ENCODE data around the gene SNRPD1. TPM values are rescaled to one million over a fixed set of nuclear protein-coding genes. Genes with fewer than 3 reads are reported as not detected.
"Not testable (repeated sequence)": the region's sequence is repeated elsewhere in the genome, so short reads cannot be mapped to it uniquely, and the experiment has no call there.

The SNRPD1 gene
- 71.4 and 79.4 TPM in 2 replicates for total RNA-seq (2014; rRNA removed; shearing (Covaris generic))
- 11.7 and 25.3 TPM in 2 replicates for polyA plus RNA-seq (2014; cell fraction: nucleus; rRNA removed)

DNA sequence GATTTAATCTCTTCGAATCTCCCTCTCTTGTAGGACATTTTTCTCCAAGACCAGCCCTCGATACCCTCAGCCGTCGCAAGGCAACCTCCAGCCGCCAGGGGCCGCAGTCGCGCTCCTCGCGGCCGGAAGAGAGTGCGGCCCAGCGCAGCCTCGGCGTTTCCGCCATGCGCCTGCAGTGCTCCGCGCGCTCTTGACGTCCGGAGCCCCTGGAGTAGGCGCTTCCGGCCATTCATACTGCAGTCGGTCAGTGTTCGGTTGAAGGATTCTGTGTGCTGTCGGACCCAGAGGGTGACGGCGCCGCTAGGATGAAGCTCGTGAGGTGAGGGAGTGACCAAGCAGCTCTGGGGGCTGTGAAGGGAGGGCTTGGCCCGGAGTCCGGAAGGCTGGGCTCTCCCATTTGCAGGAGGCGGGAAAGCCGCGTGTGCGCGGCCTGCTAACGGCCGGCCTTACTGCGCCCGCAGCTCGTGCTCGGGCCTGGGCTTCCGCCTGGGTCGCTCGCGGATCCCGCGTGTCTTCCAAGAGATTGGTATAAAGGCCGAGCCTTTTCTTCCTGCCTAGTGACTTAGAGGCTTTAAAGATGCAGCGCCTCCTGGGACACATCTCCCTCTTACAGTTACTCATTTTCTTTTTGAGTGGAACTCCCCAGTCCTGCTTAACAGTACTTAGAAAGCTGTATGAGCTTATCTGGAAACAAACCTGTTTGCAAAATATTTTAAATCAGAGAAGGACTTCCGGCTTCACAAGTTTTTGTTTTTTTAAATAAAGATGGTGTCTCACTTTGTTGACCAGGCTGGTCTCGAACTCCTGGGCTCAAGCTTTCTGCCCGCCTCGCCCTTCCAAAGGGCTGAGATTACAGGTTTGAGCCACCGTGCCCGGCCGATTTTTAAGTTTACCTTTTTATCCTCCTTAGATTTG lies at the start of gene SNRPD1:
Gene SNRPD1, plus strand, starts transcription at position 190 of the 915 bp plus-strand sequence. Its CDS starts 116 bp downstream, at position 306.
- peak; percentile 79 for DNase-seq (ENCODE audit: extremely low read depth, low read depth)

DNA sequence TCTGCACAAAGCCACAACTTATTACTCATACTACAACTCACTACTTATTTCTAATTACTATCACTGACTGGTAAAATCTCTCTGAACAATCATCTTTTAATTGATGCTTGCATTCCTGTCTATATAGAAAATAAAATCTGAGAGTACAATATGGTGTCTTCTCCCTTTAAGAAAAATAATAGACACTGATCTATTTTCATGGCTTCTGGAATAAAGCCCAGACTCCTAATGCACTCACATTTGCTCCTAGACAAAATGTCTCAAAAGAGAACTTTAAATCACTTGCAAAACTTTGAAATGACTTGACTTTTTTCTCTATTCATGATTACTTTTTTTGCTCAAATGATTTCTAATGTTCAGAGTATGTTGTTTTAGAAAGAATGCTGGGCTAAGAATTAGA lies 40.3 kb upstream of the SNRPD1 start:
- no peak for DNase-seq (ENCODE audit: extremely low read depth, low read depth)

DNA sequence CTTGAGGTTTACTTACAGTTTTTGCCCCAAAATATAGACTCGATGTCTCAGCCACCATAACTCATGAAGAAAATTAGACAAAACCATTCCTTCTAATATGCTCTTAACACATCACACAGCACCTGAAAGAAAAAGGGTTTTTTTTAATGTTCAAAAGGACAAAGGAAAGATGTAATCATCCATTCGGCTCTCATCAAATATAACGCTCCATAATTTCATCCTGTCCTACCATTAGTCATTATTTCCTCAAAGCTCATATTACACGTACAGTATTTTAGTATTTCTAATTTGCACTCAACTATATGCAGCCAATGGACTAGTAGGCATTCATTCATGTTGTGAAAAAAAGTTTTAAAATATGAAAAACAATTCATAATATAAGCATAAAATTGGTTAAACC lies 36.5 kb upstream of the SNRPD1 start:
- DNase-seq (ENCODE audit: extremely low read depth, low read depth): no peak

DNA sequence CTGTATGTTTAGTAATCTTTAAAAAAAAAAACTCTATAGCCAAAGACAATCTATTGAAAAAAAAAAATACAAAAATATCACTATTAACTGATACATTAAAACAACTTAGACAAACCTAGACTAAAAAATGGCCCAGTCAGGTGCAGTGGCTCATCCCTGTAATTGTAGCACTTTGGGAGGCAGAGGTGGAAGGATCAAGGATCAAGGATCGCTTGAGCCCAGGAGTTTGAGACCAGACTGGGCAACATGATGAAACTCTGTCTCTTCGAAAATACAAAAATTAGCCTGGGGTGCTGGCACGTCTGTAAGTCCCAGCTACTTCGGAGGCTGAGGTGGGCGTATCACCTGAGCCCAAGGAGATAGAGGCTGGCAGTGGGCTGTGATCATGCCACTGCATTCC lies 27.7 kb upstream of the SNRPD1 start:
- DNase-seq (ENCODE audit: extremely low read depth, low read depth): no peak

DNA sequence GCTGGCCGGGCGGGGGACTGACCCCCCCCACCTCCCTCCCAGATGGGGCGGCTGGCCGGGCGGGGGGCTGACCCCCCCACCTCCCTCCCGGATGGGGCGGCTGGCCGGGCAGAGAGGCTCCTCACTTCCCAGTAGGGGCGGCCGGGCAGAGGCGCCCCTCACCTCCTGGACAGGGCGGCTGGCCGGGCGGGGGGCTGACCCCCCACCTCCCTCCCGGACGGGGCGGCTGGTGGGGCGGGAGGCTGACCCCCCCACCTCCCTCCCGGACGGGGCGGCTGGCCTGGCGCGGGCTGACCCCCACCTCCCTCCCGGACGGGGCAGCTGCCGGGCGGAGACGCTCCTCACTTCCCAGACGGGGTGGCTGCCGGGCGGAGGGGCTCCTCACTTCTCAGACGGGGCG lies 19.8 kb upstream of the SNRPD1 start:
- DNase-seq (ENCODE audit: extremely low read depth, low read depth): not testable (repeated sequence)

DNA sequence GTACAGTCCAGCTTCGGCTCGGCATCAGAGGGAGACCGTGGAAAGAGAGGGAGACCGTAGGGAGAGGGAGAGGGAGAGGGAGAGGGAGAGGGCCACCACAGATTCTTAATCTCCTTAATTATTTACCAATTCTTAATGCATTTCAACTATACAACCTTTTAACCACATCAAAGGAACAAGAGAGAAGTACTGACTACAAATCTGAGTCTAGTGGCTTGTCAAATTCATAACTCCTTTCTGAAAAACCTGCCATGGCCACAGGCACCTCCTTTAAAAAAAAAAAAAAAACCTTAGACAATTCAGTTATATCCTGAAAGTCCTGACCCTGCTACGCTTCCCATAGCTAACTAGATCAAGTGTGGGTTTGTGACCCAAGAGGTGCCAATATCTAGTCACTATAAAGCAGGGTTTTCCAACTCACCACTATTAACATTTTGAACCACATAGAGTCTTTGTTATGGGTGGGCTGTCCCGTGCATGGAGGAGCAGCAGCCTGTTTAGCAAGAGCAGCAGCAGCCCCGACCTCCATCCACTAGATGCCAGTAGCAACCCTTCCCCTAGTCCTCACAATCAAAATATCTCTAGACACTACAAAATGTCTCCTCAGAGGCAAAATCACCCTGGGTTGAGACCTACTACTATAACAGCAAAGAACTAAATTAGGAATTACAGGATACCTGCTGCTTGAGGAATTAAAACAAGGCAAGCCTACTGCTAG lies 18.4 kb upstream of the SNRPD1 start:
- no peak for DNase-seq (ENCODE audit: extremely low read depth, low read depth)

DNA sequence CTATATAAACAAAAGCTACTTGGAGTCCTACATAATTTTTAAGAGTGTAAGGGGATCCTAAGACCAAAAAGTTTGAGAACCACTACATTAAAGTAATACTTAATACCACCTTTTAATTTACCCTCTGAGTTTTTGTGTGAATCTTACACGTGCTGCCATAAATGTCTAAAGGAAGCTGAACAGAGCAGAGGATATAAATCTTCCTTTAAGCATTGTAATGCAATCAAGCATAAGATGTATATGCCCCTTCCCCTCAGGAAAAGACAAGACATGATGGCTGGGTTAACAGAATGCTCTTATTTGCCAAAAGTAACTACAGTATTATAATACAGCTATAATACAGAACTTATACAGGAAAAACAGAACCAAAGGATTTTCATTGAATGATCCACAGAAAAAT lies 14.5 kb upstream of the SNRPD1 start:
- no peak for DNase-seq (ENCODE audit: extremely low read depth, low read depth)

DNA sequence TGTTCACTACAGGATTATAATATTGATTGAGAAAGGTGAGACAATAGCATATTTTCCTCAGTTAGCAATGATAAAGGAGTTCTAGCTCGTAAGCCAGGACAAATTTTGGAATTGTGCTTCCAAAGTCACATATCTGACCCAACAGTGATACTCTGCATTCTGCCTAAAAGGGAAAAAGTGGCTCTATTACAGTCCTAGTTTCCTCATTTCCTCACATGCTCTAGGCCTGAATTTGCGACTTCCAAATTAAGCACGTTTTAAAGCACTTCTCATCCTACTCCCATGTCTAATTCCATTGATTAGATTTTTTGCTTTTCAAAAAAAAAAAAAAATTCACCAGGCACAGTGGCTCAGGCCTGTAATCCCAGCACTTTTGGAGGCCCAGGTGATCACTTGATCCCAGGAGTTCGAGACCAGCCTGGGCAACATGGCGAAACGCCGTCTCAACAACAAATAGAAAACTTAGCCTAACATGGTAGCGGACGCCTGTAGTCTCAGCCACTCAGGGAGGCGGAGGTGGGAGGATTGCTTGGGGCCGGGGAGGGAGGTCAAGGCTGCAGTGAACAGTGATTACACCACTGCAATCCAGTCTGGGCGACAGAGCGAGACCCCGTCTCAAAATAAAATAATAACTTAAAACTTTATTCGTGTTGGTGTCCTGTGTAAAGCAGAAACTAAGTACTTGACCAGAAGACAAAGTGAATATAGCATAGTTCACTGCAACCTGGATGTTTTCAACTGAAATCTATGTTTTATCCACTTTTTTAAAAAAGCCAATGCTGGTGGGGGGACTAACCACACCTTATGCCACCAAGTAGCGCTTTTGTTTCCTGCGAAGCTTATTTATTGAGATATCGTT lies 13.2 kb upstream of the SNRPD1 start:
- DNase-seq (ENCODE audit: extremely low read depth, low read depth): no peak

DNA sequence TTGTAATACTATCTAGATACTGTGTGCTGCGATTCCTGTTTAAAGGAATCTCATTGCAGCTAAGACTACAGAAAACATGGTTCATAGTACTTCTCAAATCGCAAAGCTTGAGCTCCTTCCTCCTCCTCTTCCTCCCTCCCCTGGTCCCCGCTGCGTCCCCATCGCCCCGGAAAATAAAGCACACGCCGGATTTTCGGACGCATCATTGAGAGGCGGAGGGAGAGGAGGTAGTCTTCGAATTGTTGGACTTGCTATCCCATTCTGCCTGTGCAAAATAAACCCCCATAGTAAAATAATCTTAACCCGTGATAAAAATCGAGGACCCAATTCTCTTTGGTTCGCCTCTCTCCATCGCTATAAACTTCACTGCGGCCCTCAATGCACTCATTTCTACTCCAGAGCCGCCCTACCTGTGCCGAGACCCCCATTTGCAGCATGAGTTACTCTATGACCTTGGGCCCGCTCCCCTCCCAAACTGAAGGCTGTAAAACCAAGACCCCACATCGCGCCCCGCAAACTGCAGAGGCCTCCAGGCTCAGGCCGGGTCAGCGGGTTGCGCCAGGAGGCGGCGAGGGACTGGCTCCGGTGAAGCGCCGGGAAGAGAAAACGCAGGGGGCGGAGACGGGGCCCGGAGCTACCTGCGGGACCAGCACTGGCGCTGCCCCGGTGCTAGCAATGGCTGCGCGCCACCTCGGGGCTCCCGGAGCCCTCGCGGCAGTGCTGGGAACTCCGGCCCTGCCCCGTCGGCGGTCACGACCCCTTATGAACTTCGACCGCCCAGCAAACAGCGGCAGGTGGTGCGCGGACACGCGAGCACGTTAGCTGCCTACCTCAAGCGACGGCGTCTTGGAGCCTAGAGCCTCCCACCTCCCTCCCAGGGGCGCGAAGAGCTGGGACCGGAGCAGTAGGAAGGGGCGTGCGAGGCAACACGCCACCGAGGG lies 12.3 kb upstream of the SNRPD1 start:
- no peak for DNase-seq (ENCODE audit: extremely low read depth, low read depth)

DNA sequence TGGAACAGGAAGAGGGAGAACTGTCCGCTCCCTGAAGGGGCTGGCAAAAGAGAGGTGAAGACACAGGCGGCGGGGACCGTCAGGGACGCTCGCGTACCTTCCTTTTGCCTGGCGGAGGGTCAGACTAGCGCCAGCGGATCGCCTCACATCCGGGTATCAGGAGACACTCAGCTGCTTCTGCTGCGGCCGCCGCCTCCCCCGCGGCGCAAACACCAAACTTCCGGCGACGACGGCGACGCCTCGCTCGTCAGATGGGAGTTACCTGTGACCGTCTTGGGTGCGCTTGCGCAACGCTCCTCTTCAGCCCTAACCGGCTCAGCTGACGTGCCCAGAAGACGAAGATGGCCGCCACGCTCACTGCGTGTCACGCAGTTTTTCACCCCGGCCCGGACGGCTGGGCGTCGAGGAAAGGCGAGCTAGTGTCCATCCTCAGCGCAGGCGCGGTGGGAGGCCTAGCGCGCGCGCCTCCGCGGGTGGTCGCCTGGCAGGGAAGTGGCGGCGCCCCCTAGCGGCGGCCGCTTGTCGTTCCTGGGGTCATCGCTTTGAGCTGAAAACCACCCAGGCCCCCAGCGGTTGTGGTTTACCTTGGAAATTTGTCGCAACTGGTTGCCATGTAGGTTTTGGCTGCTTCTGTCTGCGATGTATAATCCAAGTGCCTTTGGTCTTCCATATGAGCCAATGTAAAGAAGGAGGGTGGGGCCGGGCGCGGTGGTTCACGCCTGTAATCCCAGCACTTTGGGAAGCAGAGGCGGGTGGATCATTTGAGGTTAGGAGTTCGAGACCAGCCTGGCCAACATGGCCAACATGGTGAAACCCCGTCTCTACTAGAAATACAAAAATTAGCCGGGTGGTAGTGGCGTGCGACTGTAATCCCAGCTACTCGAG lies 11.3 kb upstream of the SNRPD1 start, which contains the start of gene ESCO1:
Gene ESCO1, minus strand, starts transcription at position 179 of the 885 bp plus-strand sequence. CDS start 25,861 bp downstream, outside the sequence.
- DNase-seq (ENCODE audit: extremely low read depth, low read depth): peak; percentile 96

DNA sequence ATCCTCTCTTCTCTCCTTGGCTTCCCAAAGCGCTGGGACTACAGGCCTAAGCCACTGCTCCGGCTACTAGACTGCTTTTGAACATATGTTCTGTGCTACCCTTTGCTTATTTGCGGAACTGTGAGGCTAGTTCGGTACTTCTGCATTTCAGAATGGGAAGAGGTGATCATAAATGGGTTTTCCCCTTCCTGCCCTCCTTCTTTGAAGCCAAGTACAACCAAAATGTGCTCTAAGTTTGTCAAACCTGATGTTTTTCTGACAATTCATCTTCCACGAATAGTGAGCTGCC lies 9.9 kb upstream of the SNRPD1 start:
- DNase-seq (ENCODE audit: extremely low read depth, low read depth): no peak

DNA sequence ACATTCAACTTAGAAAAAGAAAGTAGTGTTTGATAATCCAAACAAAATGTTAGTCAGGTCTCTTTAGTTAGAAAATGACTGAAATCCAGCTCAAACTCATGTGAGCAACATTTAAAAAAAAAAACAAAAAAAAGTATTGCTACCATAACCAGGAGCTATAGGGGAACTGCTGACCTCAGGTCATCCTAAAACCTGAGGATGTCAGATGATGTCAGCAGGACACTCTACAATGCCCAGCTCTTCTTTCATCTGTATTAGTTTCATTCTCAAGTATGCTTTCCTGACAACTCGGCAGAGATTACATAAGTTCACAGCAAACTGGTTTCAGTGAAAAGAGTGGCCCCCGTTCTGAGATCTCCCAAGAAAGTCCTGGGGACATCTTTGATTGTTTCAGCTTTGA lies 7.4 kb upstream of the SNRPD1 start:
- no peak for DNase-seq (ENCODE audit: extremely low read depth, low read depth)

DNA sequence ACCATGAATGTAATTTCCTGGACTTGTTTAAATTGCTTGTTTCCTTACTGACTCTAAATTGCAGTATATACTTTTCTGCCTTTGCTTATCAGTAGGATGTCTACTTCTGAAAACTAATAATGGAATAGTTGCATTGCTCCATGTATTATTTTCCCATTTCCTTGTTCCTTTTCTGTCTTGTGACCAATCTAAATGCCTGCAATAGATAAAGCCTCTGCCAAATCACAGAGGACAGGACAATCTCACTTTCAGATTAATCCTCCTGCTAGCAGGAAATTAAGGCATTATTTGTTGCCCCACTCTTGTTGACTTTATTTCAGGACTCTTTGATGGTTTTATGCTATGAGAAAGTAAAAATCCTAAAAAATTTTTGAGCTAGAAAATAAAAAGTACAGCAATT lies 6.9 kb upstream of the SNRPD1 start:
- DNase-seq (ENCODE audit: extremely low read depth, low read depth): no peak

DNA sequence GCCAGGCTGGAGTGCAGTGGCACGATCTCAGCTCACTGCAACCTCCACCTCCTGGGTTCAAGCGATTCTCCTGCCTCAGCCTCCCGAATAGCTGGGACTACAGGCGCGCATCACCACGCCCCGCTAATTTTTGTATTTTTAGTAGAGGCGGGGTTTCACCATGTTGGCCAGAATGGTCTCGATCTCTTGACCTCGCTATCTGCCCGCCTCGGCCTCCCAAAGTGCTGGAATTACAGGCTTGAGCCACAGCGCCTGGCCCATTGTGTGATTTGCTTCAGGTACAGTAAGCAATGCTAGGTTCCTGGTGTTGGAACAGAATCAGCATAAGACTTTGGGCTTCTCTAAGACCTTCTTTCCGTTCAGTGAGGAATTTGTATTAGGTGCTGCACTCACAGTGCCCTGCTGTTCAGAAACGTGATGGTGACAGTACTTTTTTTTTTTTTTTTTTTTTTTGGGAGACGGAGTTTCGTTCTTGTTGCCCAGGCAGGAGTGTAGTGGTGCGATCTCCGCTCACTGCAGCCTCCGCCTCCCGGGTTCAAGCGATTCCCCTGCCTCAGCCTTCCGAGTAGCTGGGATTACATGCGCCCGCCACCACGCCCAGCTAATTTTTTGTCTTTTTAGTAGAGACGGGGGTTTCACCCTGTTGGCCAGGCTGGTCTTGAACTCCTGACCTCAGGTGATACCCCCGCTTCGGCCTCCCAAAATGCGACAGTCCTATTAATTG lies 551 bp upstream of the SNRPD1 start:
- DNase-seq (ENCODE audit: extremely low read depth, low read depth): not testable (repeated sequence)

DNA sequence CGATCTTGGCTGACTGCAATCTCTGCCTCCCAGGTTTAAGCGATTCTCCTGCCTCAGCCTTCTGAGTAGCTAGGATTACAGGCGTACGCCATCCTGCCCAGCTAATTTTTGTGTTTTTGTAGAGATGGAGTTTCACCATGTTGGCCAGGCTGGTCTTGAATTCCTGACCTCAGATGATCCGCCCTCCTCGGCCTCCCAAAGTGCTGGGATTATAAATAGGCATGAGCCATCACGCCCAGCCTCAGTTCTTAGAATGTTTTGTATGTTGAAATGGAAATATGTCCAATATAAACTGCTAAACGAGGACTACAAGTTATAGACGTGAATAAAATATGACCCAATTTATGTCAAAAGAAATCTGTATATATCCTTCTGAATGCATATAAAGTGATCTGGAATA lies 9.5 kb downstream of the SNRPD1 start:
- not testable (repeated sequence) for DNase-seq (ENCODE audit: extremely low read depth, low read depth)

DNA sequence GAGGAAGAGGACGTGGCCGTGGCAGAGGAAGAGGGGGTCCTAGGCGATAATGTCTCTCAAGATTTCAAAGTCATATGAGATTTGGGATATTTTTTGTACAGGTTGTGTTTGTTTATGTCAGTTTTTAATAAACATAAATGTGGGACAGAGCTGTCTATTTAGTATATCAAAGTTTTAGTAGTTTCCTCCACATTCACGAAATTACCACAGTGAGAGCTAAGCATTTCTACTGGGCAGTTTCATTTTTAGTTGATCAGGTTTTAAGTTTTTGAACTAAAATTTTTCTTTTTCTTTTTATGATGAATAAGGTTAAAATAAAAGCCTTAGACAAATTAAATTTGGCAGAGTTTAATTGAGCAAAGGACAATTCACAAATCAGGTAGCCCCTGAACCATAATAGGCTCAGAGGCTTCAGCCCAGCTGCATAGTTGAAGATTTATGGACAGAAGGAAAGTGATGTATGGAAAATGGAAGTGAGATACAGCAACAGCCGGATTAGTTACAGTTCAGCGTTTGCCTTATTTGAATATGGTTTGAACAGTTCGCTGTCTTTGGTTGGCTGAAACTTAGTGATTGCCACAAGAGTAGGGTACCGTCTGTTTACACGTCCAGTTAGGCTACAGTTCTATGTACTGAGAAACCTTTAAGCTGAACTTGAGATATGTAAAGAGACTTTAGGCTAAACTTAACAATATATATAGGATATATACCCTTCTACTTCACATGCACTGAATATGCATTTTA lies 17.1 kb downstream of the SNRPD1 start:
- DNase-seq (ENCODE audit: extremely low read depth, low read depth): no peak

DNA sequence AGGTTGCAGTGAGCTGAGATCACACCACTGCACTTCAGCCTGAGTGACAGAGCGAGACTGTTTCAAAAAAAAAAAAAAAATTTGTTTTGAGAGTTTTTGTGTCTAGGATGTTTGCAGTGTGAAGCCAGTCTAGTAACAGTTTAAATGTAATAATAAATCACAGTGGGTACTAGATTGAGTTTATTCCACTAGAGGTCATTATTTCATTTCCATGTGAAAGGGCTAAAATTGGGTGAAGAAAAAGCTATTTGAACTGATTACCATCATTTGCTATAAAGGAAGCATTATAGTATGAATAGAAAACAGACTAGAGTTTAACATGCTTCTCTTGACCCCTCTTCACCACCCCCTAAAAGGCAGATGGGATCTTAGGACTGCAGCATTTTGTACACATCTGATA lies 20.3 kb downstream of the SNRPD1 start:
- DNase-seq (ENCODE audit: extremely low read depth, low read depth): no peak
